ENCODE measurements around the gene PTPN1.
"Not testable (repeated sequence)": the region's sequence is repeated elsewhere in the genome, so short reads cannot be mapped to it uniquely, and the experiment has no call there.

The PTPN1 gene

DNA sequence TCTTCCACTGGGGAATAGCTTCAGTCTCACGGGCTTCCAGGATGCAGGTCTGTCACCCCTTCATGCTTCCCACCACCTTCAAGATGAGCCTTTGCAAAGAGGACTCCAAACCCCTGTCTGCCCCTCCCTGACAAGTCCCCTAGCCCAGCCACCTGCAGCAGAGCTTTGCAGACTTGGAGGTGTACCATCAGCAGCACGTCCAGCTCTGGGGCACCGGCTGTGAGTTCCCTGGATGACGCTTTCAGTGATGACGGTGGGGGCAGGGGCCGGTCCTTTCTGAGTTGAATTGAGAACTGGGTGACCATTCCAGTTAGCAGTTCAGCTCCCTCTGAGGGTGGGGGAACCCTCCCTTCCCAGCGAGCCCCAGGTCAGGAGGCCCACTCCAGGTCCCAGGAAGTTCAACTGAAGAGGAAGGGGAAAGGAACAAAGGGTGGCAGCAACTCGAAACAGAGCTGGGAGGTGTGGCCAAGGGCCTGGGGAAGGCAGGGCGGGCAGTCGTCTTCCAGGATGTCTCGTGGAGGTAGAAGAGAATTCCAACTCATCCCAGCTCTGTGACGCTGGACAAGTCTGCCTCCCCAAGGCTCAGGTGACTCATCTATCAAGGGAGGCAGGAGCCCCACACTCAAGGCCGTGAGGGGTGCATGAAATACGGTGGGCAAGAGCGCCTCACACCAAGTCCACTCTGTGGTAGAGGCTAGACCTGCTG, 86.0 kb downstream of the PTPN1 start:
- DNase-seq, result no peak

GRCh38 chr20:50596694-50597021, 86.5 kb downstream of the PTPN1 start:
- DNase-seq, result no peak

- no peak for DNase-seq
These were observed 87.3 kb downstream of the PTPN1 start for GRCh38 chr20:50597406-50597969.

- no peak for DNase-seq
These were observed 87.9 kb downstream of the PTPN1 start for GRCh38 chr20:50598074-50598473.

- not testable (repeated sequence) for DNase-seq
These were observed 88.6 kb downstream of the PTPN1 start for GRCh38 chr20:50598768-50599167.

DNA sequence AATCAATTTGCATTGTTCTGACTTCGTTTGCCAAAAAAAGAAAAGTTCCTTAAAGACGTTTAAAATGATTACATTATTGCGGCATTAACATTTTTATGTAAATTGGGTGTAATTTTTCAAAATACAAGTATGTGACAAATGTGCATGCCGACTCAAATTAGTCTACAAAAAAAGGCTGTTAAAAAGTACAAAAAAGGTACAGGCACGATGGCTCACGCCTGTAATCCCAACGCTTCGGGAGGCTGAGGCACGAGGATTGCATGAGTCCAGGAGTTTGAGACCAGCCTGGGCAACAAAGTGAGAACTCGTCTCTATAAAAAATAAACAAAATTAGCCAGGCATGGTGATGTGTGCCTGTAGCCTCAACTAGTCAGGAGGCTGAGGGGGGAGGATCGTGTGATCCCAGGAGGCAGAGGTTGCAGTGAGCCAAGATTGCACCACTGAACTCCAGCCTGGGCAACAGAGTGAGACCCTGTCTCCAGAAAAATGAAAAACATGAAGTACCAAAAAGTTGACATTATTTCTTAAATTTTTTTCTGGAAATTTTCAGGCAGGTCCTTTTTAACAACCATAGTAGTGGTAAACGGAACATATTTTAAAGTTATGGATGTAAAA, 90.2 kb downstream of the PTPN1 start:
- no peak for DNase-seq

- DNase-seq, result no peak
These were observed 91.6 kb downstream of the PTPN1 start for GRCh38 chr20:50601511-50602431.

DNA sequence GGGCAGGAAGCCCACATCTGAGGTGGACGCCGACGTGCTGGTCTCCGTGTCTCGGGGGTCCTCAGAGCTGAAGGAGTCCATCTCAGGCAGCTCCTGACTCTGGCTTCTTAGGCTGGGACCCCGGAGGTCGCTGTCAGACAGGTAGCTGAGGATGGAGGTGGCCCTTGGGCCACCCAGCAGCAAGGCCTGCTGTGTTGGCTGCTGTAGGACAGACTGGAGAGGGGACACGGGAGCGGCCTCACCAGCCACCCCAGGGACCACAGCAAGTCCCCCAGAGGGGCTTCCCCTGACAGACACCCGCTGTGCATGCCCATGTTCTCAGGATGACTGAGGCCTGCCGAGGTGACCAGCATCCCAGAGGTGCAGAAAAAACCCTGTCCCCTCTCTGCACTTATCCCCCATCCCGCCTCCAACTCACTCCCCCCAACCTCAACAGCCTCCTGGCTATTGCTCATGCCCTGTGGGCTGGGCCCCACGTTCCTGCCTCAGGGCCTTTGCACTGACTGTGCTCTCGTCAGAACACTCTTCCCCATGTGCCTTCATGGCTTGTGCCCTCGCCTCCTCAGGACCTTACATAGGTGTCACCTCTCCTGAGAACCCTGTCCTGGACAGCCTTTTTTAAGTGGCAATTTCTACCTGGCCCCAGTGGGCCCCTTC, 92.4 kb downstream of the PTPN1 start:
- no peak for DNase-seq

DNA sequence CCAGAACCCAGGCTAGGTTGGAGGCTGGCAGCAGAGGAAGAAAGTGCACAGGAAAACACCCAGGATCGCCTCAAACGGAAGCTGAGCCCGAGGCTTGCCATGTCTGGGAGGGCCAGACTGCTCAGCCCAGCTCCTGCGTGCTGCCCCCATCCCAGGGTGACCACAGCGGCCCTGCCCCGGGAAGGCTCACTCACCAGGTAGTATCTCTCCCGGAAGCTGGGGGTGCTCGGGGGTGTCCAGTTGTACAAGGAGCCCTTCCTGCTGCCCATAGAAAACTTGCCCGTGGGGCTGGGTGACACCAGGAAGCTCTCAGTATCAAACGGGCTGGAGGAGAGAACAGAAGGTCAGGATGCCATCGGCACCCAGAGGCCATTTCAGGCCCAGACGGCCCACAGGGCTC, 94.3 kb downstream of the PTPN1 start:
- DNase-seq, result no peak

DNA sequence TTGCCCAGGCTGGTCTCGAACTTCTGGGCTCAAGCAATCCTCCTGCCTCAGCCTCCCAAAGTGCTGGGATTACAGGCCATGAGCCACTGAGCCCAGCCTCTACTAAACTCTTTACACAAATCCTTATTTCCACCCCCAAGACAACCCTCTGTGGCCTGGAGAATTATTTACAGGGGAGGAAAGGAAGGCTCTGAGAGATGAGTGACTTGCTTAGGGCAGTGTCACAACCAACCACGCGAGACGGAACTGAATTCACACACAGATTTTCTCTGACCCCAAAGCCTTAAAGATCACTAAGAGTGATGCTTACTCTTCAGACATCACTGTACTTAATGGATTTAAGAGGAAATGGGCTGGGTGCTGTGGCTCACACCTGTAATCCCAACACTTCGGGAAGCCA, 95.0 kb downstream of the PTPN1 start:
- DNase-seq, result no peak

DNA sequence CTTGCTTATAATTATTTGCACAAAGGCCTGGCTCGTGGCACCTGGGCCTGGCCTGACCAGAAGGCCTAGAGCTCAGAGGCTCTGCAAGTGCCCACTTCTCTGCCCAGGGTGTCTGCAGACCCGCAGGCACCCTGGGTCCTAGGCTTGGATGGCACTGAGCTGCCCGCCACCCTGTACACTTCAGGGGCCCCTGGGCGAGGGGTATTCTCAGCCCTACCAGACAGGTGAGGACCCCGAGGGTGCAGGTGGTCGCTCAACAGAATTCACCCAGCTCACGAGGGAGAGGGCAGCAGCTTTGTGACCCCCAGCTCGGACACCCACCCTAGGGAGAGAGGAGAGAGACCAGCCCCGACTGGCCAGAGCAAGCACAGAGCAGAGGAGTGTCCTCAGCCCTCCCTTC, 97.3 kb downstream of the PTPN1 start:
- no peak for DNase-seq

DNA sequence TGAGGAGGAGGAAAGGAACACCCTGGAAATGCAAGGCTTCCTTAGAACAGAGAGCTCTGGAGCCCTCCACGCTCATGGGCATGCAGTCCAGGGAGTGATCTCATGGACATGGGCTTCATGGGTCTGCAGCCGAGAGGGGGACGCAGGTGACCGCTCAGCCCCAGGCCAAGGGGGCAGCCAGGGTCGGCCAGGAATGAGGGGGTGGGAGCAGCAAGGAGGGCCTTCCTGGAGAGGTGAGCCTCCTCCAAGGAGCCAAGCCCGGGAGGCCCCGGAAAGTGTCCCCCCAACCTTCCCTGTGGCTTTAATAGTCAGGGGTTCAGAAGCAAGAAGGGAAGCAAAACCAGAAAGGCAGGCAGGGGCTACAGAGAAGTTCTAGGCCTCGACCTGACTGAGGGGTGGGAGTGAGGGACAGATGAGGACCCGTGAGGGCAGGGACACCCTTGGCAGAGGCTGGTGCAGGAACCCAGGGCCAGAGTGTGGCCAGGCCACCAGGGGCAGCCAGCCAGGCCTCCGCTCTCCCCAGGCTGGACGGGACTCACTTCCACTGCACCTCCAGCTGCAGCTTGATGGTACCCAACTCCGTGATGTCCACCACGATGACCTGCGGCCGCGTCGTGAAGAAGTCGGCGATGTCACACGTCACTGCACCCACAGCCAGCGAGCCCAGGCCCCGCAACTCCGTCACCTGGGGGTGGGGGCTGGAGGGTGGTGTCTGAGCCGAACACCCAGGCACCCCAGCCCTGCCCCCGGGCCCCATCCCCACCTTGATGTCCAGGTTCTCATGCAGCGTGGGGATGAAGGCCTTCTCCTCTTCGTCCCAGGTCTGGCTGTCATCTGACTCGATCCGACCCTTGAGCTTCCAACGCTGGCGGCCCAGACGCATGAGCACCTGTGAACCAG, 97.9 kb downstream of the PTPN1 start:
- DNase-seq, result no peak

- no peak for DNase-seq
These were observed 98.5 kb downstream of the PTPN1 start for GRCh38 chr20:50608750-50609104.

- DNase-seq, result no peak
These were observed 99.3 kb downstream of the PTPN1 start for GRCh38 chr20:50609438-50609989.

GRCh38 chr20:50610212-50610718, 100.1 kb downstream of the PTPN1 start:
- no peak for DNase-seq

GRCh38 chr20:50611128-50611810, 101.1 kb downstream of the PTPN1 start:
- no peak for DNase-seq

GRCh38 chr20:50613438-50614169, 103.4 kb downstream of the PTPN1 start:
- DNase-seq, result no peak

- DNase-seq, result no peak
These were observed 105.2 kb downstream of the PTPN1 start for GRCh38 chr20:50615407-50615806.

- DNase-seq, result no peak
These were observed 106.8 kb downstream of the PTPN1 start for GRCh38 chr20:50617022-50617421.

DNA sequence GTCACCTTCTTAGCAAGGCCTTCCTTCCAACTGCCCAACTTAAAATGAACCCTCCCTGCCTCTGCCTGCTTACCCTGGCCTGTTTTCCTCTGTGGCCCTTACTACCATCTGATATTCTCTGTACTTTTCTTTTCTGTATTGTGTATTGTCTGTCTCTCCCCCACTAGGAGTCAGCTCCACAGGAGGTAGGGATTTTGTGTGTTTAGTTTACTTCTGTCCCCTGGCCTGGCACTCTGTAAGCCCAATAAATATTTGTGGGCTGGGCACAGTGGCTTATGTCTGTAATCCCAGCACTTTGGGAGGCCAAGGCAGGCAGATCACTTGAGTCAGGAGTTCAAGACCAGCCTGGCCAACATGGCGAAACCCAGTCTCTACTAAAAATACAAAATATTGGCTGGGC, 108.4 kb downstream of the PTPN1 start:
- no peak for DNase-seq

Data from NCI-H1105 treated with DMSO at 0.1 percent for 48 hours (cell line).